ENCODE data around the gene CCL13.

DNA sequence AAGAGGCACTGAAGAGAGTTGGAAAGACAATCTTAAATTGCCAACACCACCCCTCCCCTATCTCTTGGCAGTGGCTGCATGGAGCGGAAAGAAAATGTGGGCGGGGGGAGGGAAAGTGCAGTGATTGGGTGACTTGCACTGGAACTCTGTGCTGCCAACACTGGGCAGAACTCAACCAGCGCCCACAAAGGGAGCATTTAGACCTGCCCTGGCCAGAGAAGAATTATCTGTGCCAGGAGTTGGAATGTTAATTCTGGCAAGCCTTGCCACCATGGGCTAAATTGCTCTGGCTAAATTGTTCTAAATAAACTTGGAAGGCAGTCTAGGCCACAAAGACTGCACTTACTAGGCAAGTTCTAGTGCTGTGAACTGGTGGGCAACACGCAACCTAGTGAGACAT is 6.5 kb upstream of the CCL13 start:
- TF ChIP-seq, protein P1, sequence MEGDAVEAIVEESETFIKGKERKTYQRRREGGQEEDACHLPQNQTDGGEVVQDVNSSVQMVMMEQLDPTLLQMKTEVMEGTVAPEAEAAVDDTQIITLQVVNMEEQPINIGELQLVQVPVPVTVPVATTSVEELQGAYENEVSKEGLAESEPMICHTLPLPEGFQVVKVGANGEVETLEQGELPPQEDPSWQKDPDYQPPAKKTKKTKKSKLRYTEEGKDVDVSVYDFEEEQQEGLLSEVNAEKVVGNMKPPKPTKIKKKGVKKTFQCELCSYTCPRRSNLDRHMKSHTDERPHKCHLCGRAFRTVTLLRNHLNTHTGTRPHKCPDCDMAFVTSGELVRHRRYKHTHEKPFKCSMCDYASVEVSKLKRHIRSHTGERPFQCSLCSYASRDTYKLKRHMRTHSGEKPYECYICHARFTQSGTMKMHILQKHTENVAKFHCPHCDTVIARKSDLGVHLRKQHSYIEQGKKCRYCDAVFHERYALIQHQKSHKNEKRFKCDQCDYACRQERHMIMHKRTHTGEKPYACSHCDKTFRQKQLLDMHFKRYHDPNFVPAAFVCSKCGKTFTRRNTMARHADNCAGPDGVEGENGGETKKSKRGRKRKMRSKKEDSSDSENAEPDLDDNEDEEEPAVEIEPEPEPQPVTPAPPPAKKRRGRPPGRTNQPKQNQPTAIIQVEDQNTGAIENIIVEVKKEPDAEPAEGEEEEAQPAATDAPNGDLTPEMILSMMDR (IDR thresholded peaks at IDR 0.05; ENCODE audit: low read depth, low read length, missing input control) = no peak
- TF ChIP-seq, protein P2, sequence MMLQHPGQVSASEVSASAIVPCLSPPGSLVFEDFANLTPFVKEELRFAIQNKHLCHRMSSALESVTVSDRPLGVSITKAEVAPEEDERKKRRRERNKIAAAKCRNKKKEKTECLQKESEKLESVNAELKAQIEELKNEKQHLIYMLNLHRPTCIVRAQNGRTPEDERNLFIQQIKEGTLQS (IDR thresholded peaks at IDR 0.05) = no peak
- TF ChIP-seq RXRA (IDR thresholded peaks at IDR 0.05) (no peak), TAF1 (conservative IDR thresholded peaks at IDR 0.05) (no peak), SP1 (IDR thresholded peaks at IDR 0.05) (no peak)
